HepG2 (cell line): Measurements from ENCODE around the gene CSTF3. TPM values are rescaled to one million over a fixed set of nuclear protein-coding genes. Genes with fewer than 3 reads are reported as not detected.

Experiments used
- ATAC-seq: fragments of 200-7000 bp; cut with Tn5 transposase; 3 replicates; pipeline ENCODE4 v1.9.1; 2020; ENCODE audit warnings: mild to moderate bottlenecking, moderate library complexity
- BruUV-seq: library from RNA; stranded (reverse); fragments of 400-500 nt; replicated peaks from 2 replicates; lab custom pipeline; 2021; lab: Mats Ljungman, UMichigan
- CTCF ChIA-PET: fragments of 300-600 bp; formaldehyde crosslinking; extraction: SDS; loops from one replicate; lab custom pipeline; 2021; ENCODE audit warnings: low total read pairs, inconsistent platforms, low intra/inter-chr PET ratio; lab: Yijun Ruan, JAX
- POLR2A ChIA-PET: fragments of 350-600 bp; sonication (Branson Sonifier 250); formaldehyde crosslinking; loops from one replicate; lab custom pipeline; 2020; ENCODE audit warnings: antibody characterized with exemption, inconsistent platforms; lab: Yijun Ruan, JAX
- DNase-seq: peaks from one replicate; pipeline ENCODE4 v3.0.0-alpha.2; 2015; ENCODE audit warnings: low spot score
- FAIRE-seq: peaks from 3 replicates; lab custom pipeline; 2011; peaks lifted over from hg19 to GRCh38; lab: Jason Lieb, UNC
- H2AFZ ChIP-seq: one replicate; pipeline ENCODE4 v1.6.1; 2011; ENCODE audit warnings: low read length, inconsistent platforms
- H3K27ac ChIP-seq: fragments of 300-600 bp; 3 replicates; pipeline ENCODE4 v1.8.0; 2011; ENCODE audit warnings: mixed run types, mild to moderate bottlenecking, mixed read lengths, low read length, inconsistent platforms; ENCODE audit not compliant: insufficient read depth; ENCODE audit errors: extremely low read length
- H3K27me3 ChIP-seq, 2 experiments: fragments of 200-600 bp in 1 of 2; 2 replicates in 1 of 2; 3 replicates in 1 of 2; pipeline versions ENCODE4 v1.6.0 to v1.8.0; 2011; ENCODE audit warnings: low read length in 2 of 2, mild to moderate bottlenecking in 2 of 2, moderate library complexity in 2 of 2, inconsistent platforms in 1 of 2; ENCODE audit not compliant: insufficient read depth in 2 of 2, control insufficient read depth in 1 of 2
- H3K36me3 ChIP-seq, 2 experiments: fragments of 200-600 bp in 1 of 2; replicated peaks in 1 of 2; 2 replicates in 1 of 2; 3 replicates in 1 of 2; pipeline versions ENCODE4 v1.5.1 to v1.8.0; 2011; ENCODE audit warnings: low read length in 2 of 2, inconsistent platforms in 1 of 2; ENCODE audit not compliant: insufficient read depth in 2 of 2, control insufficient read depth in 1 of 2
- H3K4me1 ChIP-seq: 2 replicates; pipeline ENCODE4 v1.5.1; 2012; ENCODE audit warnings: low read length, inconsistent platforms; ENCODE audit not compliant: insufficient read depth
- H3K4me2 ChIP-seq: 2 replicates; pipeline ENCODE4 v1.6.0; 2011; ENCODE audit warnings: low read depth, low read length, inconsistent platforms
- H3K4me3 ChIP-seq, 3 experiments: fragments of 200-600 bp in 1 of 3; sonication (generic), shearing (Covaris generic) in 1 of 3; replicated peaks in 1 of 3; 2 replicates each; pipeline ENCODE4 v1.5.1; 2011 to 2016; ENCODE audit warnings: low read length in 3 of 3, inconsistent platforms in 2 of 3, low read depth in 2 of 3, mild to moderate bottlenecking in 2 of 3, control low read depth in 1 of 3, mixed read lengths in 1 of 3; ENCODE audit not compliant: insufficient read depth in 1 of 3
- H3K79me2 ChIP-seq: one replicate; pipeline ENCODE4 v1.6.1; 2011; ENCODE audit warnings: low read length, inconsistent platforms; ENCODE audit not compliant: insufficient read depth
- H3K9ac ChIP-seq: 2 replicates; pipeline ENCODE4 v1.6.0; 2011; ENCODE audit warnings: mild to moderate bottlenecking, low read depth, low read length, inconsistent platforms; ENCODE audit not compliant: insufficient read depth
- H3K9me3 ChIP-seq: 2 replicates; pipeline ENCODE4 v1.5.1; 2012; ENCODE audit warnings: mild to moderate bottlenecking, low read length
- H4K20me1 ChIP-seq: 2 replicates; pipeline ENCODE4 v1.6.0; 2011; ENCODE audit warnings: inconsistent platforms, mild to moderate bottlenecking, low read length, moderate library complexity; ENCODE audit not compliant: insufficient read depth
- GTF2F1 ChIP-seq: fragments of 150-350 bp; IDR thresholded peaks from 2 replicates; pipeline ENCODE4 v1.6.1; 2014; ENCODE audit warnings: low read length
- HOXA7 ChIP-seq: sonication (generic); formaldehyde crosslinking; IDR thresholded peaks from 2 replicates; pipeline ENCODE4 v1.8.1; 2022; ENCODE audit warnings: mild to moderate bottlenecking, missing genetic modification reagents, moderate library complexity
- MIXL1 ChIP-seq: IDR thresholded peaks from 2 replicates; pipeline ENCODE4 v1.6.1; 2016
- MXD1 ChIP-seq: sonication (generic); formaldehyde crosslinking; IDR thresholded peaks from 2 replicates; pipeline ENCODE4 v1.4.0; 2020; ENCODE audit warnings: mild to moderate bottlenecking, missing genetic modification reagents
- PTBP1 ChIP-seq: fragments of 200-400 bp; formaldehyde crosslinking; IDR thresholded peaks from 2 replicates; pipeline ENCODE4 v1.6.1; 2018; ENCODE audit warnings: low read length, low read depth; ENCODE audit not compliant: poor library complexity, severe bottlenecking
- RFXANK ChIP-seq: IDR thresholded peaks from 2 replicates; pipeline ENCODE4 v1.6.1; 2016
- SRSF9 ChIP-seq: fragments of 200-400 bp; formaldehyde crosslinking; IDR thresholded peaks from 2 replicates; pipeline ENCODE4 v1.6.1; 2018; ENCODE audit warnings: borderline replicate concordance, mild to moderate bottlenecking, low read depth, low read length; ENCODE audit not compliant: insufficient read depth, poor library complexity, severe bottlenecking
- TERF1 ChIP-seq: sonication (generic); formaldehyde crosslinking; IDR thresholded peaks from 2 replicates; pipeline ENCODE4 v1.8.0; 2022; ENCODE audit warnings: mild to moderate bottlenecking, missing genetic modification reagents, moderate library complexity
- ZNF33B ChIP-seq: sonication (generic); formaldehyde crosslinking; IDR thresholded peaks from 2 replicates; pipeline ENCODE4 v1.5.1; 2020; ENCODE audit warnings: mild to moderate bottlenecking, missing genetic modification reagents
- WGBS: methylation state at CpG from one replicate; pipeline ENCODE4 v1.1.6; 2017; ENCODE audit warnings: low lambda C conversion rate; 5-methylcytosine and 5-hydroxymethylcytosine counted together
- in situ Hi-C: cut with HindIII; loops from 2 replicates; pipeline ENCODE4 v1.10.0; 2017; ENCODE audit warnings: low pct_unique_long_range_greater_than_20kb; ENCODE audit not compliant: extremely low pct_ligation_motif_present
- intact Hi-C: fragments of 100-400 bp; cut with micrococcal nuclease; formaldehyde crosslinking; loops from one replicate; pipeline ENCODE4 v1.10.0; 2022; ENCODE audit not compliant: unreplicated experiment
- polyA plus RNA-seq, 8 experiments: library from polyadenylated mRNA; depleted of rRNA in 3 of 8; stranded (reverse) in 7 of 8; unstranded in 1 of 8; fragments of >200 nt; fragmentation: Illumina TruSeq in 4 of 8; extraction: Trizol in 4 of 8; gene quantifications; 2 replicates each; pipeline versions ENCODE4 v1.2.1 to v1.2.3, GENCODE V29; 2011 to 2016; ENCODE audit warnings: low read depth in 4 of 8, missing spikeins in 1 of 8, mixed read lengths in 1 of 8; ENCODE audit not compliant: insufficient read depth in 1 of 8
- total RNA-seq, 5 experiments: library from RNA; depleted of rRNA; stranded (reverse); fragments of >200 nt; fragmentation: Illumina TruSeq; extraction: Trizol; gene quantifications; 2 replicates each; pipeline ENCODE4 v1.2.3, GENCODE V29; 2016; ENCODE audit warnings: low read depth in 1 of 5

CSTF3 gene
- total and polyA plus RNA-seq, 2 of the 13 experiments (the other 11 are each of a cell fraction or from before 2014, with no cell fraction given) = 21.5 to 43.6 TPM

GRCh38 chr11:33062137-33062536 lies 99.1 kb downstream of the CSTF3 start:
- H3K9ac ChIP-seq = no peak overlapping the region
- ATAC-seq (no peak), DNase-seq (no peak), FAIRE-seq (no peak)
- H3K27ac ChIP-seq = no peak overlapping the region
- no peak overlapping the region for H3K4me3 ChIP-seq
- H3K27me3 ChIP-seq = no peaks in the 10 kb centered on the region
- BruUV-seq = no TSS peak
- H3K79me2 ChIP-seq = no peaks in the 10 kb centered on the region
- CTCF ChIA-PET = interaction anchor here (1.2 kb wide), 1 partner anchor 102 kb away, joined by 3 read pairs; no protein-coding TSS in a partner anchor
- POLR2A ChIA-PET = interaction anchor here (1.2 to 2.7 kb wide), 5 partner anchors 13 to 46 kb away, joined by 3 to 22 read pairs (median 4); partner anchors contain the start of genes DEPDC7 and TCP11L1
- no peaks in the 10 kb centered on the region for H3K9me3 ChIP-seq
- H3K36me3 ChIP-seq = peaks cover 4 to 12% of the 10 kb centered on the region in 2 experiments
- in situ Hi-C loops (loop anchor here (5.0 kb wide), 1 partner anchor 100 kb away; no protein-coding TSS in a partner anchor), intact Hi-C loops (loop anchor here (5.0 kb wide), 1 partner anchor 60 kb away; no protein-coding TSS in a partner anchor)
- TF ChIP-seq RFXANK = no peak
- H2AFZ ChIP-seq = no peak overlapping the region
- H3K4me1 ChIP-seq = peaks cover 22% of the 10 kb centered on the region
- no peak overlapping the region for H3K4me2 ChIP-seq
- no peaks in the 10 kb centered on the region for H4K20me1 ChIP-seq
- WGBS = 96% methylated on average over 5 of the region's 5 CpGs

GRCh38 chr11:33060271-33060670 lies 101.0 kb downstream of the CSTF3 start:
- peaks cover 22% of the 10 kb centered on the region for H3K4me1 ChIP-seq
- 81% methylated on average over 2 of the region's 3 CpGs for WGBS
- no peak overlapping the region for H2AFZ ChIP-seq
- H3K27me3 ChIP-seq = no peaks in the 10 kb centered on the region
- POLR2A ChIA-PET = interaction anchor here (0.8 to 2.7 kb wide), 5 partner anchors 9 to 44 kb away, joined by 3 to 22 read pairs (median 3); partner anchors contain the start of genes DEPDC7 and TCP11L1
- no peak overlapping the region for H3K4me2 ChIP-seq
- H3K27ac ChIP-seq = no peak overlapping the region
- DNase-seq = no peak
- intact Hi-C loops = loop anchor here (5.0 kb wide), 1 partner anchor 58 kb away; no protein-coding TSS in a partner anchor
- in situ Hi-C loops = loop anchor here (5.0 kb wide), 1 partner anchor 98 kb away; no protein-coding TSS in a partner anchor
- FAIRE-seq = no peak
- ATAC-seq = peak; percentile 19; the same call in 1 of the 3 replicates
- H4K20me1 ChIP-seq = no peaks in the 10 kb centered on the region
- CTCF ChIA-PET = no interaction called here
- BruUV-seq = no TSS peak
- no peaks in the 10 kb centered on the region for H3K79me2 ChIP-seq
- H3K4me3 ChIP-seq = no peak overlapping the region
- no peaks in the 10 kb centered on the region for H3K9me3 ChIP-seq
- peaks cover 2 to 3% of the 10 kb centered on the region in 2 experiments for H3K36me3 ChIP-seq
- no peak overlapping the region for H3K9ac ChIP-seq
- no peak for TF ChIP-seq MIXL1 (CRISPR knock-in tag)
- no peak for TF ChIP-seq SRSF9
- no peak for TF ChIP-seq HOXA7
- TF ChIP-seq MXD1 (CRISPR knock-in tag) = no peak
- no peak for TF ChIP-seq PTBP1
- TF ChIP-seq GTF2F1 = no peak
- TF ChIP-seq TERF1 (CRISPR knock-in tag) = no peak
- no peak for TF ChIP-seq ZNF33B
